Endothelial cell of umbilical vein (primary cell): ENCODE data around the gene CAPRIN2.

ENCODE experiments used
- EZH2 ChIP-seq: IDR thresholded peaks from 2 replicates; pipeline ENCODE4 v1.6.1; 2012; ENCODE audit warnings: borderline replicate concordance, low read depth, mild to moderate bottlenecking, moderate library complexity, low read length, inconsistent platforms; ENCODE audit not compliant: severe bottlenecking
- FOS ChIP-seq: IDR thresholded peaks from 2 replicates; pipeline ENCODE4 v1.6.1; 2011; ENCODE audit warnings: mild to moderate bottlenecking, low read length, moderate library complexity, borderline replicate concordance; ENCODE audit not compliant: insufficient read depth
- GATA2 ChIP-seq: IDR thresholded peaks from 2 replicates; pipeline ENCODE4 v1.7.0; 2011; ENCODE audit warnings: low read depth, mild to moderate bottlenecking, moderate library complexity, mixed read lengths, low read length; ENCODE audit not compliant: insufficient read length, insufficient read depth
- MAX ChIP-seq: IDR thresholded peaks from 2 replicates; pipeline ENCODE4 v1.6.1; 2011; ENCODE audit not compliant: insufficient read depth, insufficient read length
- MYC ChIP-seq: IDR thresholded peaks from one replicate; pipeline ENCODE4 v1.6.1; 2011; ENCODE audit warnings: mild to moderate bottlenecking, low read depth, low read length
- POLR2A ChIP-seq: IDR thresholded peaks from 2 replicates; pipeline ENCODE4 v1.6.1; 2012; ENCODE audit warnings: low read depth, mild to moderate bottlenecking, control low read depth, low read length
- POLR2AphosphoS5 ChIP-seq: IDR thresholded peaks from 2 replicates; pipeline ENCODE4 v1.6.1; 2012; ENCODE audit warnings: low read depth, mild to moderate bottlenecking, control low read depth, low read length, moderate library complexity; ENCODE audit not compliant: insufficient read depth
- TF ChIP-seq, protein P1 (sequence below), 2 donors: IDR thresholded peaks; 1 replicate in 1 of 2; 2 replicates in 1 of 2; pipeline ENCODE4 v1.5.1; 2011; ENCODE audit warnings: low read length in 2 of 2, mild to moderate bottlenecking in 2 of 2, moderate library complexity in 2 of 2, control low read depth in 1 of 2, inconsistent platforms in 1 of 2, low read depth in 1 of 2; ENCODE audit not compliant: insufficient read depth in 1 of 2; ENCODE audit errors: extremely low read depth in 1 of 2

DNA sequence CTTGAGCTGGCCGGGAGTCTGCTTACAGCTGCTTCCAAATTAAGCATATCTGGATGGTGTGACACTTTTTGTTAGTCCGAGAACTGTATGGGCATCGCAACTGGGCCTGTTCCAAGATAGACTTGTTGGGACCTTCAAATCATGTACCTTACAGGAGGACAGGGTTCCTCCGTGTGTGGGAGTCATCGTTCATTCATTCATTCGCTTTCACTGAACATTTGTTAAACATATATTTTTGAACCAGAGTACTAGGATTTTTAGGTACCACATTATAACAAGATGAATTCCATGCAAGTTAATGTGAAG, 58.7 kb downstream of the CAPRIN2 start:
- no peak for TF ChIP-seq POLR2AphosphoS5
- TF ChIP-seq, protein P1, sequence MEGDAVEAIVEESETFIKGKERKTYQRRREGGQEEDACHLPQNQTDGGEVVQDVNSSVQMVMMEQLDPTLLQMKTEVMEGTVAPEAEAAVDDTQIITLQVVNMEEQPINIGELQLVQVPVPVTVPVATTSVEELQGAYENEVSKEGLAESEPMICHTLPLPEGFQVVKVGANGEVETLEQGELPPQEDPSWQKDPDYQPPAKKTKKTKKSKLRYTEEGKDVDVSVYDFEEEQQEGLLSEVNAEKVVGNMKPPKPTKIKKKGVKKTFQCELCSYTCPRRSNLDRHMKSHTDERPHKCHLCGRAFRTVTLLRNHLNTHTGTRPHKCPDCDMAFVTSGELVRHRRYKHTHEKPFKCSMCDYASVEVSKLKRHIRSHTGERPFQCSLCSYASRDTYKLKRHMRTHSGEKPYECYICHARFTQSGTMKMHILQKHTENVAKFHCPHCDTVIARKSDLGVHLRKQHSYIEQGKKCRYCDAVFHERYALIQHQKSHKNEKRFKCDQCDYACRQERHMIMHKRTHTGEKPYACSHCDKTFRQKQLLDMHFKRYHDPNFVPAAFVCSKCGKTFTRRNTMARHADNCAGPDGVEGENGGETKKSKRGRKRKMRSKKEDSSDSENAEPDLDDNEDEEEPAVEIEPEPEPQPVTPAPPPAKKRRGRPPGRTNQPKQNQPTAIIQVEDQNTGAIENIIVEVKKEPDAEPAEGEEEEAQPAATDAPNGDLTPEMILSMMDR (IDR thresholded peaks at IDR 0.05; ENCODE audit: extremely low read depth in 1 of 2, insufficient read depth in 1 of 2, low read depth in 1 of 2, low read length in 2 of 2): no peak
- no peak for TF ChIP-seq POLR2A
- no peak for TF ChIP-seq MAX
- no peak for TF ChIP-seq EZH2
- TF ChIP-seq MYC: no peak
- no peak for TF ChIP-seq FOS
- TF ChIP-seq GATA2: no peak
